HPDE6-E6E7 (cell line): ENCODE data around the gene HOXB5.

ENCODE experiments used
- DNase-seq: peaks from one replicate; pipeline ENCODE4 v3.0.0; 2011; ENCODE audit warnings: missing footprints; ENCODE audit errors: extremely low spot score

Gene HOXB5

DNA sequence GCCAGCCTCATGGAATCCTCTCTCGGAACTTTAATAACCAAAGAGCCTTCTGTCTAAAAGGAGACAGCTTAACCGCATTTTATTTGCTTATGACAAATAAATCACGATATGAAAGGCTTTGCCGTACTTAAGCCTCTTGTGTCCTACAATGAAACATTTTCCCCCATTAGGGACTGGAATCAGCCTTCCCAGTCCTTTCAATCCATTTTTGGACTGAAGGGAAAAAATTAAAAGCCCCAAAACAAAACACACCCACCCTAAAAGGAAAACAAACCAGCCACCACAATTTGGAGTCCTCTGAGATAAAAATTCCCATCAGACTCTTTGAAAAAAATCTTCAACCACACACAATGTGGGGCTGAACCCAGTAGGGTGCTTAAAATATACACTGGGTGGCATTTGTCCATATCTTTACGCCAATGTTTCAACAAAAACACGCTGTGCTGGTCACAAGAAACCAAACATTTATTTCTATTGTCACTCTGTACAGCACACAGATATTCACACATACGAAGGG lies 18.5 kb downstream of the HOXB5 start:
- DNase-seq: no peak

DNA sequence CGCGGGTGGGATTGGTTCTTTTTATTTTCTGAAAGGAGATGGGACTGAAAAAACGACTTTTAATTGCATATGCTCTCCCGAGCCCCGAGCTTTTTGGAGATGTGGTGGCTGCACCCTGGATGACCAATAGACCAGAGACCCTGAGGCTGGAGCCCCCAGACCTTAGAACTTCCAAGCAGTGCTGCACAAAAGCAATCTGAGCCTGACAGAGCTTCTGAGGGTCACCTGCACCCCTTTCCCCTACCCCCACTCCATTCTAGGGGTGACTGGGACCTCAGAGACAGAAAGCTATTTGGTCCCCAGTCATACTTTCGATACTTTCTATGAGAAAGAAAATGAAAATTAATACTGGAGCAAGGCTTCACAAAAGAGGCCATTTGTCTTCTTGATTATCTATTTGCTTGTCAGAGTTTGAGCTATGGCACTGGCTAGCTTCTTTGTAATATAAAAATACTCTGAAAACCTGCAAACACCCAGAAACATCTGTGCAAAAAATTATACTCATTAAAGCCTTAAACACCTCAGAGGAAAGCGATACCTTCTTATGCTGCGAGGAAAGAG lies 19.0 kb downstream of the HOXB5 start:
- DNase-seq: no peak

DNA sequence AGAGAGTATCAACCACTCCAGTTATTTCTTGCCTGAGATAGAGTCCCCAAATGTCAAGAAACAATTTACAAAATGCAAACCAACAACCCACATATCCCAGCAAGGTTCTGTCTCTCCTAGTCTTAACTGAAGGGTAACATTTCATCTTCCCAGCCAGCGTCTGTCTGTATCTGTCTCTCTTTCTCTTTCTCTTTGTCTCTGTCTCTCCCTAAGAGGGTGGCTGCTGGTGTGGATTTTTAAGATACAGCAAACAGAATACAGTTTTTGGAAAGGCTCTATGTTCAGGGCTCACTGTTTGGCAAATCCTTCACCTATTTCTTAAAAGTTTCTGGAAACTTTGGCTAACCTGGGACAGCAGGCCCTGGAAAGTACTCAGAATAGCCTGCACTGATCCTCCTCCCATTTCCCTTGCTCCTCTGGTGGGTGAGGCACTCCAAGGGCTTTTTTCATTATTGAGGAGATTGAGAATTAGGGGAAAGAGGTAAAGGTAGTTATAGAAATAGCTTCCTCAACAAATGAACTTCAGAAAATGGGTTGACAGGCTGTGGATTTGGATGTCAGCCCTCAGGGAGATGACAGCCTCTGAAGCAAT lies 21.7 kb downstream of the HOXB5 start:
- no peak for DNase-seq

DNA sequence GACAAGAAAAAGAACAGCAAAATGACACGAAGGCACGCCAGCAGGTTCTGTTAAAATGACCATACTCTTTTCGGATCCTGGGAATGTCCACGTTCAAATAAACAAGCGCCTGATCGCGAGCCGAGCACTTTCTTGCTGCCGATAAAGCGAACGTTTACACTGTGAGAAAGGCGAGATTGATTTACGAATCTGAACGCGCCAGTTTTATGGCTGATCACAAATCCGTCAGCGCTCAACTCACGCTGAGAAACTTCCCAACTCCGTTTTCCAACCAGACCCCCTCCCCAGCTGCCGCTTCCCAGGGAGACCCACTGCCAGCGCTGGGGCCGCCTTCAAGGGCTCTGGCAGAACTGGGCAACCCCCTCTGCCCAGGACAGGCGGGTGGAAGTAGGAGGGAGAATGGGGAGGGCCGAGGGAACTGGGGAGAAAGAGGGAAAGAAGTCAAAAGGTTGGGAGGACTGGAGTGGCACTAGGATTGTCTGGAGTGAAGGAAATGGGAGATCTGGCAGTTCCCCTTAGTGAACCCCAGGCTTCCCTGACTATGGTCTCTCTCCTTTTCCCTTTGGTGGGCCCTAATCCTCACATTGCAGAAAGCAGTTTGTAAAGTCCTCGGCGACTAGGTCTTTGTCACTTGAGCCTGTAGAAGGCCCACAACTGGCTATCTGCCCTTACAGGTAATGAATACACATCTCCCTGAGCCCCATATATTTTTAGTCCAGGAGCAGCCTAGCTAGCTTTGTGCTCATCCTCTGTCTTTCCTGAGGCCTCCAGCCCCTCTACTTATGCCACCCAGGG lies 22.4 kb downstream of the HOXB5 start:
- DNase-seq: no peak

DNA sequence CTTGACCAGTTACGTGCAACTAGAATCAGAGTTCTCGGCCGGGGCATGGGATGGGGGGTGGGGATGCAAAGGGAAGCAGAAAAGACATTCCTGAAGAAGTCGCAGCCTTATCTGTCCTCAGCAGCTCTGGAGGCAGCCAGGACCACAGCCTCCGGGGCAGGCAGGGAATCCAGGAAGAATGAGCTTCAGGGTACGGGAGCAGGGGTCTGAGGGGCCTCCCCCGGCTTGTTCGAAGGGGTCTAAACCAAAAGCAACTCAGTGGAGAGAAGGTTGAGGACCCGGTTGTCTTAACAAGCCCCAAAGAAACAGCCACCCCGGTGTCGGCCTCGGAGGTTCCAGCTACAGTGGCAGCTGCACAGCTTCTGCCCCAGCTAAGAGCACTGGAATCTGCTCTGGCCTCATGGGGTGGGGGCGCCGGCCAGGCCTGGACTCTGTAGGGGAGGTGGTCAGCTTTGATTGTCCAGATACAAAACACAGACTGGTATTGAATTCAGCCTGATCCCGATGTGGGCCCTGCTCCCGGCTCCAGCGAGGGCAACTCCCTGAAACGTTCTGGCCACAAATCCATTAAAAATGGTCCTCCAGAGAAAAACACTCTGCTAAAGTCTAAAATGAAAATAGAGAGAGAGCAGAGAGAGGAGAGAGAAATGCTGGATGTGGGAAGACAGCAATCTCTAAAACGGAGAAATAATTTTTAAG lies 23.1 kb downstream of the HOXB5 start:
- no peak for DNase-seq

DNA sequence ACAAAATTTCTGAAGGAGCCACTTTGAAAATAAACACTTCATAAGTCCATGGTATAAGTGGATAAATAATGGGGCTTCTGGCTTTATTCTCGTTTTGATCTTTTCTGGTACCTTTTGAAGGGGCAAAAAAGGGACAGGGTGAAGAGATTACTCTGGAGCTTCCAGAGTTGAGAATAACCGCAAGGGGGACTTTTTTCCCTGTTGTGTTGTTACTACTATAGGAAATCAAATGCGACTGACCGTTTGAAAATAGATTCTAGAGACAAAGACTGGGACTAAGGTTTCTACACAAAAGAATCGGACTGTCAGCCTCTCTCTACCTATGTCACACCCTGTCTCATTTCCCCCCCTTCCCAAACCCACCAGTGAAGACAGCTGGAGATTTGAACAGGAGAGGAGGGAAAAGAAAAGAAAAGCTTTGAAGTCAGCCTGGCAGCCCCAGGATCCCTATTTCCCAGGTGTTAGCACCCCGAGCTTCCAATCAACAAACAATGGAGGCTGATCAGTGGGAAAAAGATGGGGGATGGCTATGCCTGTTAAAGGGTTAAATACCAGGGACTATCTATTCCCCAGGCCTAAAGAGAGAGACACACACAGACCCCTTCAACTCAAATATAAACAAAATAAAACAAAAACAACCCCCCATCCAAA lies 23.8 kb downstream of the HOXB5 start:
- no peak for DNase-seq

DNA sequence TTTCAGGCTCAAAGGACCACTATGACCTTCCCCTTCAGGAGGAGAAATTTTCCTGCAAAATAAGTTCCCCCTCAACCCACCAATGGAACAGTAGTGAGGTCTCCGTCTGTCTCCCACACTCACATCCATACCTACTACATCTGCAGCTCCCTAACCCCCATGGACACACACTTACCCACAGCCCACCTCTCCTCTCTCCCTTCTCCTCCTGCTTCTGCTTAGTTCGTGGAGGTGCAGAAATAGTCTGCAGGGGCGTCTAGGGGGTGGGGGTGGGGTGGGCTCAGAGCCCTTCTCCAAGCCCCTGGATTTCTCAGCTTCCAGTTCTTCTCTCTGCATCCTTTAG lies 24.4 kb downstream of the HOXB5 start:
- DNase-seq: no peak

DNA sequence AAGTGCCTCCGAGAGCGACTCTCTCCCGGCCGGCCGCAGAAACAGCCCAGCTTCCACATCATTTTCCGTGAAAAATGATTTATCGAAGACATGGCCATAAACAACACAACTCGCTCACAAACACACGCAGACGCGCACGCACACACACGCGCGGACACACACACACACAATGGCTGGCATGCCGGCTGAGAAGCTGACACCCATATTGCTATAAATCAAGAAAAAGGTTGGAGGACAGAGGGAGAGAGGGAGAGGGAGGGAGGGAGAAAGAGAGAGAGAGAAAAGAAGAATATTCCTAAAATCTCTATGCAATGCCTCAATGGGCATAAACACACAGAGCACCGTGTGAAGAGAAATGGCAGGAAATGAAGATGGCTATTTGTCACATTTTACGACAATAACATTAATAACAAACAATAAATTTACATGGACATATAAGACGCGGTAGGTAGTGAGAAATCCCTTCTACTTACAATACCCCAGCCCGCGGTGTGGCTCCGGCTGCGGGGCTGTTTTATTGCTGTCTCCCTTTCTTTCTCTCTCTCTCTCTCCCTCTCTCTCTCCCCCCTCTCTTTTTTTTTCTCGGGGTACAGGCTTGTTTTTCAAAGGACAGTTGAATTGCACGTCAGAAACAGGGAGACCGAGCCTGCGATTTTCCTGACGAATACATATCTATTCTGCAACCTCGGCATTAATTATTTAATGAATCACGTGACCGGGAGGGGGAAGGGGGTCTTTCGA lies 24.9 kb downstream of the HOXB5 start:
- no peak for DNase-seq

DNA sequence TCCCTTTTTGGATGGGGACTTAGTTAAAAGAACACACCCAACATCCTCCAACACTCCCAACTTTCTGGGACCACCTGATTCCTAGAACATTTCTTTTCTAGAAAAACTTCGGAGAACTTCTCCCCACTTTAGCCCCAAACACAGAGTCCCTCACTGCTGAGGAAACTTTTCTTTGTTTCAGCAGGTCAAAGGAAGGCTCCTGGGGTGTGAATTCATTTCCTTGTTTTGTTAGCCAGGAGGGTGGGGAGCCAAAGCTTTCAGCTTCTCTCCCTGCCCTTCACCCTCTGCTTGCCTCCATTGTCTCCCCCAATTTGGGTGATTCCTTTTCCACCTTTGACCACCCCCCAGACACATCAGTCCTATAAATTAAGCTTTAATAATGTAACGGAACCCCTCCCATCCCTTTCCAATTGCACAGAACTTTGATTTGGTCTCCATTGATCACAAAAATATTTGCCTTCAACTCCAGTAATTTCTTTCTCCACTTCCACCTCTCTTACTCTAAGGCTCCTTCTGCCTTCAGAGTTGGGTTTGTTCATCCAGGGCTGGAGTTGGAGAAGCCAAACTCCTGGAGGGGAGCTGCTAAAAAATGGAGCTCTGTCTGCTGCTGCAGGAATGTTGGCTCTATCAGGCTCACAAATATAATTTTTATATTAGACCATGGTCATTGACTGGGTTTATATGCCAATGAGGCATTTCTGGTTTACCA lies 25.8 kb downstream of the HOXB5 start:
- no peak for DNase-seq

DNA sequence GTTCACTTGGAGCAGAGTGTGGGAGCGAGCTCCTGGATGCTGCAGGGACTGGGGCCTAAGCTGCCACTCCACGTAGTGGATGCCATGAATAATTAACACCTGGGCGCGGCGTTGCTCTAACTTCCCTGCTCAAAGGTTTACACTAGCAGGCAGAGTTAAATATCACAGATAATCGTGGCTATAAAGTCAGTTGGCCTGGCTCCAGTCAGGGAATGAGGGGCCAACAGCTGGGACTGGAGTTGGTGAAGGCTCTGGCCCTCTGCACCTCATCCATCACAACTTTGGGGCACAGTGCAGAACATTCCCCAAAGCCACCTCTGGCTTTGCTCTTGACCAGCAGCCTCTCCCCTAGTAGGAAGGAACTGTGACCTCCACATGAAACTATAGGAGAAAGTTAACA lies 26.4 kb downstream of the HOXB5 start:
- no peak for DNase-seq

DNA sequence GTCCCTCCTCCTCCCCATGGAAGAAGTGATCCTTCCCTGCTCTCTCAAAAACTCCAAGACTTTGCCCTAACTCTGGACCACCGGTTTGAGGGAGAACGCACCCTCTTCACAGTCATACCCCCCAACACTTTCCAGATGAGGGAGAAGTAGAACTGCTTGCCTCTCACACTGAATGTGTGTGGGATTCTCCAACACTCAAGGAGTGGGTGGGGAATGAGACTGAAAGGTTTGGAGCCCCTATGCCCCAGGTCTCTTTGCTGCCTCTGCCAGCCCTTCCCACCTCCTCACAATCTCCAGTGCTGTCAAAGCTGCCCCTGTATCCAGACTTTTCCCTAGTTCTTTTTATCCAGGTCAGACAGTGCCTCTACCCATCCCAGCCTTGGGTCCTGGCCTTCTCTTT lies 26.9 kb downstream of the HOXB5 start:
- no peak for DNase-seq

DNA sequence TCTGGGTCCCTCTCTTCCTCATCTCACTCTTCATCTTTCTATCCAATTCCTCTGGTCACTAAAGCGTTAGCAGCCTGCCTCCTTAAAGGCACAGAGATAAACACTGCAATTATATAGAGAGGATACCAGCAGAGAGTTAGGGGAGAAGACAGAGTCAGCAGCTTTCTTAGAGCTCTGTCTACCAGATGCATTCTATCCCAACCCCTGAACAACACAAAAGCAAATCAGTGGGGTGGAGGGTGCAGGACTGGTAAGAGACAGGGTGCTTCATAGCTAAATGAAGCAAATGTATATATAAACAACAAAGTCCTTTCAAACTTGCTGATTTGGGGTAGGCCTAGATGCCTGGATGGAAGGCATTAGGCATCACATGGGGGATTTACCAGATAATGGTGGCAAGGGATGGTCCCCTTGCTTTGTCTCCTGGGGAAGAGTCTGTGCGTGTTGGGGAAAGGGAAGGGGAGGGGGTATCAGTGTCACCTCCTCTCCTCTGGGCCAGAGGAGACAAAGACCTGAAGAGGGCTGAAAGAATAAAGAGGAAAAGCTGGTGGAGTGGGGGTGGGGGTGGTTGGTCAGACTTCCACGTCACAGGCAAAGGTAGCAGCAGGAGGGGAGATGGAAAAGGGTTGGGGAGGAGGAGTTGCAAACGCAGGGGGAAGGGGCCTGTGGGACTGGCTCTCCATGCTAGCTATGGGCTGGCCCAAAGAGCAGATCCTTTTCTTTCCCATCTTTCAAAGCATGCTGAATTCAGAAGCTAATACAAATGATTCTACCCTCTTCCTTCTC lies 27.5 kb downstream of the HOXB5 start:
- no peak for DNase-seq

DNA sequence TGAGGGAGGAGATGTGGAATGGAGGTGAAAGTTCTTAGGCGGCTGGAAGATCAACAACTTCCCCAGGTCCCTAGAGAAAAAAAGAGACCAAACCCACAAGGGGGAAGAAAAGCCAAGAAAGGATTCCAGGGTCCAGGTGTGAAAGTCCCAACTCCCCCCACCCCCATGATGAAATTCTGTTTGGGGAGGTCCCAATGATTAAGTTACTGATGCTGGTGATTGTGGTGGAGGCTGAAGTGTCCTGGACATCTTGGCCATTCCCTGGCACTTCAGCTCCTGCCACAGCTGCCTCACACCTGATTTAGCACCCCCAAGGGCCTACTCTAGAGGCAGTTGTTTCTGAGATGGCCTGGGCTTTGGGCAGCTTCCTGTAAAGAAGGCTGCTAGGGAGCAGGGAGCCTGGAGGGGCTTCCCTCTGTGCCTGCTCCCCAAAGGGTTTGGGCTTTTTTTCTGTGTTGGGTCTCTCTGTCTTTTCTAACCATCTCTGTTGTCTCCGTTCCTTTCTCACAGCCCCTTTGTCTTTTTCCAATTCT lies 28.5 kb downstream of the HOXB5 start:
- no peak for DNase-seq

DNA sequence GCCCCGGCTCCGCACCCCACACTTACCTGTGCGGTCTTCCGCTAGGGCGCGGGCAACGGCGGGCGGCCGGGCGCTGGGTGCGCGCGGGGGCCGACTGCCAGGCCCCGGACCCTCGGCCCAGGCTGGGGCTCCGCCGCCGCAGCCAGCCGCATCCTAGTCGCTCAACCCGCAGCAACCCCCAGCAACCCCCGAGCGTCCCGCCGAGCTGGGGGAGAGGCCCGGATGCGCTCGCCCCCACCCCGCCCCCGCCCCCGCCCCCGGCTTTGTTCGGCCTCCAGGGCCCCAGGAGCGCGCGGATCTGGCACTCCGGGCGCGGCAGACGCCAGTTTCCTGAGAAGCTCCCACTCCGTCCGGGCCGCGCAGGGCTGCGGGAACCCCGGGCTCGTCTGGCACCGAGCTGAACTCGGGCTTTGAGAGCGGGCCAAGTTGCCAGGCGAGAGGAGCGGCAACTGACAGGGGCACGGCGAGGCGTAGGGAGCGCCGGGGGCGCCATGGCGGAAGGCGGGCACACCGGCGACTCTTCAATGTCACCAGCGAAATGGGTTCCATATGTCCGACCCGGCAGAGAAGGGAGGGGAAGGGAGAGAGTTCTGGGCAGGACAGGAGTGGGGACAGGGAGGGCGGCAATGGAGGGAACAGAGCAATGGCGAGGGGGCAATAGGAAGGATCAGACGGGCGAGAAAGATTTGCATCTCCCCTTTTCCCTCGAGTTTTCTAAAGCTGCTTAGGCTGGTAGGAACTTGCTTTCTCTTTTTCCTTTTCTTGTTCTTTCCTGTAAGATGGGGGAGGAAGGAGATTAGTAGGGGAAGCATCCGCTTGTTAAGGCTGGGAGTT lies 29.2 kb downstream of the HOXB5 start:
- peak; percentile 14 for DNase-seq

DNA sequence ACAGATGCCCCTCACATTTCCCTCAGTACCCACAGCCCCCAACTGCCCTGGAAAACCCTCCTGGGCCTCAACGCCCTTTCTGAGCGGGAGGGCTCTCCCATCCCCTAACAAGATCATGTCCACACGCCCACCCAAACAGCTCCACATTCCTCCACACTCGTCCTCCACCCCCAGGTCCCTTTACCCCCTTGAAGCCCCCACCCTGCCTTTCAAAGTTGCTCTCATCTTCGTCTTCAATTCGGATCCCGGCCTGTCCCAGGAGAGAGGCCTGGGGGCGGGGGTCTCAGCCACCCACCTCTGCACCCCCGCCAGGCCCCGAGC lies 29.8 kb downstream of the HOXB5 start:
- DNase-seq: no peak

DNA sequence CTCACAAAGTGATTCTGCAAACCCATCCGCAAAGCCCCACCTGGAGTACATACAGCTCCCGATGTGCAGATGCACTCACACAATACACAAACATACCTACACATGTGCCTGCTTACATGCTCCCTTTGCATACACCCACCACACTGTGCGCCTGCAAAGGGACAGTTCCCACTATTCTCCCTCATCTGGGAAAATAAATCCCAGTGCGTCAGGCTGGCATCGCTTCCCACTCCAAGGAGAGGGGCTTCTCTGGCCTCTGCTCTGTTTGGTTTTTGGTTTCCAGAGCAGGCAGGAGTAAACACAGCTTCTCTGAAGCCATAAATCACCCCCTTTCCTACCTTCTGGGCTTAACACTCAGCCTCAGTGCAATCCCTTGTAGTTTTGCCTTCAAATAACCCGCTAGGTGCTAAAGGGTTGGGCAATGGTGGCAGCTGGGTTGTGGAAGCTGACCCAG lies 30.2 kb downstream of the HOXB5 start:
- no peak for DNase-seq

DNA sequence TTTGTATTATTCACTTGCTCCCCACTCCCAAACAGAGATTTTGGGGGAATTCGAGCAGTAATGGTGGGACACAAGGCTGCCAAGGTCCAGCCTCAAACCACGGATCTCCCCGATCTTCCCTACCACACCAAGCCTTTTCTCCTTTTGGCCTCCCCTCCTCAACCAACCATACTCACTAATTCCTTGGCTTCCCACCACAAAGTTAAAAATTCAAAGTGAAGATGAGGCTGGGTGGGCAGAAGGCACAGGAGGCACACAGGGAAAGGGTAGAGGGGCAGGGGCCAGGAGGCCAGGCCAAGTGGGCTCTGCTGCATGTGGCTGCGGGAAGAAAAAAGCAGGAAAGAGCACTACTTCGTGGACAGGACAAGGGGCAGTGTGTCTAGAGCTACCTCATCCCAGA lies 30.6 kb downstream of the HOXB5 start:
- DNase-seq: no peak

DNA sequence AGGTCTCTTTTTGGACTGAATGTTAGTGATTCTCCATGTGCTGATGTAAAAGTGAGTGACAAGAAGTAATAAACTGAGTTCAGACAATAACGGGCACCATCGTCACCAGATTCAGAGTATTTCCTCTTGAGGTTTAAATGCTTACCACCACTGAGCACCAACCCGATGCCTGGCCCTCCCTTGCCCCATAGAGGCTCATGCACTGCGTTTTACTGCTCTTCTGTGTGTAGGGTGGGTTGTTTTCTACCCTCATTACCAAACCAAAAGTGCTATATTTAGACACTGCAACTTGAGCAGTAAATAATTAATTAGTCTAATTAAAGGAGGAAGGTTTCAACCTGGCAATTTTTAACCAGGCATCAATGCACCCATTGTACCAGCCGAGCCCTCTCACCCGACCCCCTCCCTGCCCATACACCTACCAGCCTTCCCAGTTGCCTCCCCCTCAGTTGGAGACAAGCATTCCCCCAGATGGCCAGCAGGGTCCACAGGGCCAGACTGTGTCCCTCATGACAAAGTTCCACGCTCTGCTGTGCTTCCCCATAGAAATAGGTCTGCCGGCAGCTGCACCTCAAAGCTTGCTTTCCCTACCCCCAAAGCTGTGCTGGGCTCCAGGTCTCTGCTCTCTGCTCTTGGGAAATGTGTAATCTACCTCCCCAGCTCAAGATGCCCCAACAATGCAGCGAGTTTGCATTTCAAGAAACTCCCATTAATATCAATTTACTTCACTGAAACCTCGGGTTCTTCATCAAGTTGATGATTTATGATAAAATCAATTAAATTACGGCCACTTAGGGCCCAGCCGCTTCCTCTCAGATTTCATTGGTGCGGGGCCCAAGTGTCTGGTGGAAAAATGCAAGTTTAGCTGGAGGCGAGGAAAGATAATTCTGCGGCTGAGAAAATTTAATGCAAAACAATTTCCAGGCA lies 31.4 kb downstream of the HOXB5 start:
- DNase-seq: no peak
